HG03095 (cell line): ENCODE results near the gene RELN.

Experiments used
- ATAC-seq: cut with Tn5 transposase; IDR thresholded peaks from one replicate; pipeline ENCODE4 v1.9.1; 2021; ENCODE audit warnings: moderate library complexity; ENCODE audit not compliant: unreplicated experiment

The RELN gene

GRCh38 chr7:103425177-103425576 is 564.3 kb downstream of the RELN start:
- no peak for ATAC-seq

- ATAC-seq, result no peak
Observed at GRCh38 chr7:103423467-103424179, 565.8 kb downstream of the RELN start.
